Activated CD8-positive, alpha-beta memory T cell treated with anti-CD3 and anti-CD28 coated beads for 4 hours (primary cell): Measurements from ENCODE around the gene GRK3.
"Not testable (repeated sequence)": the region's sequence is repeated elsewhere in the genome, so short reads cannot be mapped to it uniquely, and the experiment has no call there.

Experiments
- DNase-seq, 2 donors: peaks; one replicate each; pipeline ENCODE4 v3.0.0-alpha.2; 2020; ENCODE audit warnings: low read depth in 2 of 2

Gene GRK3

DNA sequence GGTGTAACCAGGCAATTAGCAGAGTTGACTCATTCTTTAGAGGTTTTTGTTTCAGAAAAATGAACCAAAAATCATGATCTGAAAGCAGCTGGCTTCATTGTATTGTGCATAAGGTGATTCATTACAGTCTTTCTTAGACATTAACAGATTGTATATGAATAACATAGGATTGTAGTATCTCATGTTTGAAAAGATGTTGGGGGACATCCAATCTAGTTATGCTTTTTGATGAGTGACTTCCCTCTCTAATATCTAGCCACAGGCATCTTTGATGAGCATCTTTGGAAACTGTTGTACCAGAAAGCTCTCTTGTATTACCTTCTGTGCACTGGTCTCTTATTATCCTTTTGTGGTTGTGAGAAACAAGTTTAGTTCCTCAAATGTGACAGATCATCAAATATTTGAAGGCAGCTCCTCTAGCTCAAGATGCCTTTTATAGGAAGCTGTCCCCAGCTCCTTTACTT is 8.3 kb downstream of the GRK3 start:
- no peak for DNase-seq

DNA sequence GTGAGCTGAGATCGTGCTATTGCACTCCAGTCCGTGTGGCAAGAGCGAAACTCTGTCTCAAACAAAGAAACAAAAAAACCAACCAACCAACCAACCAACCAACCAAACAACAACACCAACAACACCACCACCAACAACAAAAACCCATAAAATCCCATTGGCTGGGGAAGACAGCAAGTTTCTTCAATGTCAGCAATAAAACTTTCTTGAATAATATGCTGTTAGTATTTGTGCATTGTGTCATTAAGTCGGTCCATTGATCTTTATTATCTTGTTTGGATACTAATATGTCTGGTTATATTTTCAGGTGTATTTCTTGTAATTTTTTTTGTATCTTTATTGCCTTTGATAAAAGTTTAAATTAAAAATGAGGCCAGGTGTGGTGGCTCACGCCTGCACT is 9.4 kb downstream of the GRK3 start:
- DNase-seq, result no peak

DNA sequence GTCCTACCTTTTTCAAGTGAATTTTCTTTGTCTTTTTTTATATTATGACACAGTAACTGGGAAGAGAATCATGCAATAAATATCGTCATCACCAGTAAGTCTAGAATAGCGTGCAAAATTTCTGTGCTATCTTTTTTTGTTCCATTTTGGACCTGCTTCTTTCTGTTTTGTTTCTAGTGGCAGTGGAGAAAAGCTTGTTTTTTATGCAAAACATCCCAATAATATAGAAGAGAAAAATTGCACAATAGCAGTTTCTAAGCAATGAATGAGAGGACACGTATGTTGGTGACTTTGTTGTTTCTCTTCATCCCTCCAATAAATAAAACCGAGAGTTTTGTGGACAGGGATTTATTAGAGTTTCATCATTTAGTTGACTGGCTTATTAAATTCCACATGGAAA is 10.3 kb downstream of the GRK3 start:
- DNase-seq, result no peak

DNA sequence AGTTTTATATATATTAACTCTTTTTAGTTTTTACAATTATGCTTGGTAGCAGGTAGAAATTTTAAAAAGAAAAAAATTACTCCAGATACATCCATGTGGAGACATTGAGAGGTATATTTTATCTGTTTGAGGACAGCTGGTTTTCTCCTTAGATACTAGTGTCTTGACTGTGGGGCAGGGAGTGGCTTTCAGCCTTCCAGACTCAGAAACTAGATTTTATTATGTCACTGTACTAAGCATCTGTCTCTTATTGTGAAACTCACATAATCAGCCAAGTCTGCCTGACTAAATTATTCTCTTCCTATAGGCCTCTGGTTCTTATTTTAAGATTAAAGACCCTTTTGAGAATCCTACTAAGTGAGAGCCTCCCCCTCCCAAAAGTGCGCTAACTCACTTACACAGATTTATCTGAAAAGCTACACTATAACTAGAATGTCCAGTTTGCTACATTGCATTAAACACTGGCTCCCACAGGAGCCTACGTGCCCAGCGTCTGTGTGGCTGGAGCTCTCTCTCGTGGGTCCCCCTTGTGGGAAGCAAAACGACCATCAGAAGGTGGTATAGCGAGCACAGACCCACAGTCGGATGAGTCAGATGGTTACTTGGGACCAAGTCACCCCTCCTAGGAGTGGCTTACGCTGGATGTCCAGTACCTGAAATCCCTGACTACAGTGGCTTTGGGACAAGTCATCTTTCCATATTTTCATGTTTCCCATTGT is 11.4 kb downstream of the GRK3 start:
- DNase-seq, result not testable (repeated sequence)

DNA sequence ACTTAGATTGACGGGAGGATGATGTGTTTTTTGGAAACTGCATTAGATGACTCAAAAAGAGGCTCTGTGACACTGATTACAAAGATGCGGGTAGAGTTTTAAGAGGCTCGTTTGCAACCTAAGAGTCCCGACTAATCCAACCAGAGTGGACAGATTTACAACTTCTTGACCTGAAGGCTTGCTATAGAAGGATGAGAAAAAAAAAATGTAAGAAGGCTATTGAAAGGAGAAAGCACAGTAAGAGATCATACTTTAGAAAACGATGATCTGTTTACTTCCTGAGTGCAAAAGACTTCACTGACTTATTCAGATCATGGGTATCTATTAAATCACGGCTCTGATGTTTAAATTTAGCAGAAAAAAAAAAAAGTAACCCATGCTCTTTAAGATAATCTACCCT is 17.0 kb downstream of the GRK3 start:
- DNase-seq, result not testable (repeated sequence)

DNA sequence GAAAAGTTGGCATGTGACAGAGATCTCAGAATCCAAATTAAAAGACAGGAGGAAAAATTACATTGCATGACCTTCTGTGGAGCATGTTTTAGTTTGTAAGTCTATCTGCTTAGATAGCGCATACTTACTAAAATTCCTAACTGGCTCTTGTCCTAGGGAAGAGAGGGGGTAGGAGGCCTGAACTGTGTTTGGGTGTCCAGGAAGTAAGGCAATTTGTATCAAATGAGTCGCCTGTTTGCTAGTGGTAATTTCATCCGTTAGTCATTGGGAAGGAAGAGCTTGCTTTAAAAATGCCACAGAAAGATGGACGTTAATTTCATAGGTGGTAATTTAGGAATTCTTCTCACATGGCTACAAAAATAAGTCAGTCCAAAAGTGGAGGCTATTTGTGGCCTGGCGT is 18.5 kb downstream of the GRK3 start:
- no peak for DNase-seq

DNA sequence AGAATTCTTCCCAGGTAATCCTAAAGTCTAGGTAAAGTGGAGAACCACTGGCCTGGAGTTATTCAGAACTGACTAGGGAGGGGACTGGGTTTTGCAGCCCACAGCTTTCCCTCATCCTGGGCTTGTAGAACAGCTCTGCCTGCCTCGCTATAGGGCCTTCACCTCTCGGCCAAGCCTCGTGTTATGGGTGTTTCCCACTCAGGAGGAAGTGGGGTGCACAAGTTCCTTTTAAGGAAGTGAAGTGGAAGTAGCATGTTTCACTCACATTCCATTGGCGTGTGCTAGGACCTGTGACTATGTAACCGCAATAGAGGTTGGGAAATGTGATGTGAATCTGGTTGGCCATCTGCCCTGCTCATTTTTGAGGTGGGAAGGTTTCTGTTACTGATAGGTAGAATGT is 20.5 kb downstream of the GRK3 start:
- not testable (repeated sequence) for DNase-seq

DNA sequence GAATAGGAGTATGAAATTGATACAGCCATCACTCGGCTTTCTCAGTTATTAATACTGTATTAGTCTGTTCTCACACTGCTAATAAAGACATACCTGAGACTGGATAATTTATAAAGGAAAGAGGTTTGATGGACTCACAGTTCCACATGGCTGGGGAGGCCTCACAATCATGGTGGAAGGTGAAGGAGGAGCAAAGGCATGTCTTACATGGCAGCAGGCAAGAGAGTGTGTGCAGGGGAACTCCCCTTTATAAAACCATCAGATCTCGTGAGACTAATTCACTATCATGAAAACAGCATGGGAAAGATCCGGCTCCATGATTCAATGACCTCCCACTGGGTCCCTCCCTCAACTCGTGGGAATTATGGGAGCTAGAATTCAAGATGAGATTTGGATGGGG is 25.2 kb downstream of the GRK3 start:
- not testable (repeated sequence) for DNase-seq

DNA sequence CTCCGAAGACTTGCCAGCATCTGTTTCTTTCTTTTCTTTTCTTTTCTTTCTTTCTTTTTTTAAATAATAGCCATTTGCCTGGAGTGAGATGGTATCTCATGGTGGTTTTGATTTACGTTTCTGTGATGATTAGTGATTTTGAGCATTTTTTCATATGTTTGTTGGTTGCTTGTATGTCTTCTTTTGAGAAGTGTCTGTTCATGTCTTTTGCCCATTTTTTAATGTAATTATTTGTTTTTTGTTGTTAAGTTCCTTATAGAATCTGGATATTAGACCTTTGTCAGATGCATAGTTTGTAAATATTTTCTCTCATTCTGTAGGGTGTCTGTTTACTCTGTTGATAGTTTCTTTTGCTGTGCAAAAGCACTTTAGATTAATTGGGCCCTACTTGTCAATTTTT is 28.8 kb downstream of the GRK3 start:
- not testable (repeated sequence) for DNase-seq

DNA sequence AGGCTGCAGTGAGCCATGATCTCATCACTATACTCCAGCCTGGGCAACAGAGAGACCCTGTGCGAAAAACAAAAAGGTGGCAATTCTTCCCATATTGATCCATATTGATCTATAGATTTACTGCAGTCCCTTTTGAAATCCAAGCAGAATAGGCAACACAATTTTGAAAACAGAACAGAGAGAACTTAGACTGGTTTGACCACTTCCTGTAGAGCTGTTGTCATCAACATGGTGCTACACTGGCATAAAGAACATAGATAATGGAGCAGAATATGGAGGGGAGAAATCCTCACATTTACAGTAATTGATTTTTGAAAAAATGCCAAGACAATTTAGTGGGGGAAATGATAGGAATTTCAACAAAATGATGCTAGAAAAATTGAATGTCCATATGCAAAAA is 34.1 kb downstream of the GRK3 start:
- DNase-seq, result no peak

DNA sequence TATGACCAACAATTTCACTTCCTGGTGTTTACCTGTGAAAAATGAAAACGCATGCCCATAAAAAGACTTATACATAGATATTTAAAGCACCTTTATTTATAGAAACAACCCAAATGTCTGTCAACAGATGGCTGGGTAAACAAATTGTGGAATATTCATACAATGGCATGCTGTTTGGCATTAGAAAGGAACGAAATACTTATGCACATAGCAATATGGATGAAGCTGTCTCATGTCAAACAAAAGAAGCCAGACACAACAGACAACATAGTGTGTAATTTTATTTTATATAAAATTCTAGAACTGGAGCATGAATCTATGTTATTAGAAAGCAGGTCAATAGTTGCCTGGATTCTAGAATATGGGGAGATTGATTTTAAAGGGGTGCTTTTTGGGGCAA is 38.0 kb downstream of the GRK3 start:
- no peak for DNase-seq

DNA sequence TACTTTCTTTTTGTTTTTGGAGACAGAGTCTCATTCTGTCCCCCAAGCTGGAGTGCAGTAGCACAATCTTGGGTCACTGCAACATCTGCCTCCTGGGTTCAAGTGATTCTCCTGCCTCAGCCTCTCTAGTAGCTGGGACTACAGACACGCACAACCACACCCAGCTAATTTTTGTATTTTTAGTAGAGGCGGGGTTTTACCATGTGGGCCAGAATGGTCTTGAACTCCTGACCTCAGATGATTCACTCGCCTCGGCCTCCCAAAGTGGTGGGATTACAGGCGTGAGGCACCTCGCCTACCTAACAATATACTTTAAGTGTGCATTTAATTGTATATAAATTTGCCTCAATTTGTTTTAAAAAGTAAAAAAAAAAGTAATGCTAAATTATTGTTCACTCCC is 38.4 kb downstream of the GRK3 start:
- DNase-seq, result no peak

DNA sequence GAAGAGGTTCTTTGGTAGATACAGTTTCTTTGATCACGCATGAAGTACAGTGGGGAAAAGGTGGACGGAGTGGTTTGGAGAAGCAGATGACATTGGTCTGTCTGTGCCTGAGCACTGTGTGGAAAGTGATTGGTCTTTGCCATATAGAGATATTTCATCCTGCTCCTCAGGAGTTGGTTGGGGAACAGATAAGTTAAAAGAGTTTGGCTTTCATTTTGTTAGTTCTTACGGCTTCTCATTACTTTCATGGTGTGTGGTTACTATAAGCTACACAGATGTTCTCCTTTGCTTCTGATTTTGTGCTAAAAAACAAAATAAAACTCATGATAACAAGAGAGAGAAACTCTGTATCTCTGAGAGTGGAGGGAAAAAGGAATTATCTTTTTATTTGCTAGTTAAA is 40.7 kb downstream of the GRK3 start:
- not testable (repeated sequence) for DNase-seq

DNA sequence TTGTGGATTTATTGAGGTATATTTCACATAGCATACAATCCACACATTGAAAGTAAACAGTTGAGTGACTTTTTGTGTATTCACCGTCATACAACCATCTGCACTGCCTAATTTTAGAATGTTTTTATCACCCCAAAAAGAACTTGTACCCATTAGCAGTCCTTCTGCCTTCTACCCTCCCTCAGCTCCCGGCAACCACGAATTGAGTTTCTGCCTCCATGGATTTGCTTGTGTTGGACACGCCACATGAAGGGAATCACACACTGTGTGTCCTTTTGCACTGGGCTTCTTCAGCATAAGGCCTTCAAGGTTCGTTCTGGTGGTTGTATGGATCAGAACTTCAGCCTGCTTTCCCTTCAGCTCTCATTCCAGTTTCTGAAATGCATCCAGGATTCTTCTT is 41.1 kb downstream of the GRK3 start:
- DNase-seq, result not testable (repeated sequence)

DNA sequence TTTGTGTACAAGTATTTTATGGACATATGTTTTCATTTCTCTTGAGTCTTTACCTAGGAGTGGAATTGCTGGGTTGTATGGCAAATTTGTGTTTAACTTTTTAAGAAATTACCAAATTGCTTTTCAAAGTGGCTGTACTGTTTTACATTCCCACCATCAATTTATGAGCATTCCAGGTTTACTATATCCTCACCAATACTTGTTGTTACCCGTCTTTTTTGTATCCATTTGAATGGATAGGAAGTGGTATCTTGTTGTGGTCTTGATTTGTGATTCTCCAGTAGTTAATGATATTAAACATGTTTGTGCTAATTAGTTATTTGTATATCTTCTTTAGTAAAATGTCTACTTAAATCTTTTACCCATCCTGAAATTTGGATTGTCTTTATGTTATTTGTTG is 46.8 kb downstream of the GRK3 start:
- DNase-seq, result not testable (repeated sequence)

DNA sequence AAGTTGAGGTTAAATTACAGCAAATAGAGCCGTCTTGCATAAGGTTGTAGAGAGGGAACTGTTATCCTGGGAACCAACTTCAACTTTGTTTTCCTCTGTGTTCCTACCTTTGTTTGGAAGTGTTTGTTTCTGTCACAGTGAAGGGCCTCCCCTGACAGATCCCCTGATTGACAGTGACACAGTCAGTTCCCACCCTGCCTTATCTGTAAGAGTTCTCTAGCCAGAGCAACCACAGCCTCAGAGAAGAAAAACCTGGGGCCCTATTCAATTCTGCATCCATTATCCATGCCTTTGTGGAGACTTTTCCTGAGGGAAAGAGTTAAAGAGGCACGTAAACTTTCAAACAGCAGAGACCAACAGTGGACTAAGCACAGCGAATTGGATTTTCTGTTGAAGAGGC is 48.7 kb downstream of the GRK3 start:
- not testable (repeated sequence) for DNase-seq

DNA sequence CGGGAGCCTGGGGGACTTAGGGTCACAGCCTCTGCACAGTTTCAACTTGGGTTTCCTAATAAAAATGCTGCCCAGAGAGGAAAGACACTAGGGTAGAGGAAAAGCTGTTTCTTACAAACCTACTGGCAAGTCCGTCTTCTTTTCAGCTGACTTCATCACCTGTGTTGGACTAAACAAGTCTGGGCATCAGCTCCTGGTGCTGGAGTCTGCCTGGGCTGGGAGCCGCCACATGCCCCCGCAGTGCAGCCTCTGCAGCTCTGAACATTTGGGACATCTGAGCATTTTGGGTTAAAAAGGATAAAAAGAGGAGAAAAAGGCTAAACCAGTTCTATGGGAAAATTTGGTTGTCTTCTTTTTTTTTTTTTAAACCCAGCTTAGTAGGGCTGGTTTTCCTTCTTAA is 49.1 kb downstream of the GRK3 start:
- DNase-seq, result not testable (repeated sequence)

DNA sequence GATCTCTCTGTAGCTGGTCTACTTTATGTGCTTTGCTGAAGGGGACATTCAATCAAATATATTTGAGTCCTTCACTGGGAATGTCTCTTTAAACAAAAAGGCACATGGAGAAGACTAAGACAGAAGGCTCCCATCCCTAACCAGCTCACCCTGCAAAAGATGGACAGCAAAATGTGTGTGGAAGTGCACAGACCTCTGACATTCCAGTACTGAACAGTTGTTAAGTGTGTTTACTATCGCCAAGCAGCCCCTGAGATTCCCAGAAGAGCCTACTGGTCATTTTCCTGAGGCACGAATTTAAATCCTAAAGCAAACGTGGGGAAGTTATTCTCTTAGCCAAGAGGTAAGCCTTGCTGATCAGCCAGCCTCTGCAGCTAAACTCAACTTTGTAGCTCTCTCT is 50.3 kb downstream of the GRK3 start:
- DNase-seq, result not testable (repeated sequence)

DNA sequence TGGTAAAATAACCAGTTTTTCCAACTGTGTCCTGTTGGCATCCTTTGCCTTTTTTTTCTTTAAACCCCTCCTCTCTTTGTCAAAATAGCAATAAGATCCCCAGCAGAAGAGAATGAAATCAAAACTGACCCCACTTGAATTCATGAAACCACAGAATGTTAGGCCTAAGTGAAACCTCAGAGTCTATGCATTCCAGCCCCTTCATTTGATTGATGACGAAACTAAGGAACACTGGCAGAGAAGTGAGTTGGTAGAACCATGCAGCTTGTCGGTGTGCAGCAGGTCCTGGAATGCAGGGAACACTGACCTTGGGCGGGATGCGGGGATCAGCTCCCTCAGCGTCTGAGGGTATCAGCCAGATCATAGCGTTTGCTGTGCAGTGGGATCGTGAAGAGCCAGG is 57.5 kb downstream of the GRK3 start:
- DNase-seq, result no peak

DNA sequence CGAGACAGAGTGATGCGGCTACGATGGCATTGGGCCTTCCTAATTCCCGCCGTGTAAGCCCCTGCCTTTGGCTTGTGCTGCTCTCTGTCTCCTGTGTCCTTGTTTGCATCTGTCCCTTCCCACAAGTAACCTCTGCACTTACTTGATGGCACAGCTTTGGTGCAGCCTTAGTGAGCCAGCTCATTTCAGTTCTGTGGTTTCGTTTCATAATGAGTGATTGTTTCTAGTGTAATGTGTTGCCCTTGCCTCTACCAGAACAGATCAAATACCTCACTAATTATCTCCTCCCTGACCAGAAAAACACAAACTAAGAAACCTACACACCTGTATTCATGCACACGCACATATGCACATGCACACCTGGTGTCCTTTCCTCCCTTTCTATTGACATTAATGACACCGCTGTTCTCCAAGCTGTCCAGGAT is 58.8 kb downstream of the GRK3 start:
- DNase-seq, result no peak

DNA sequence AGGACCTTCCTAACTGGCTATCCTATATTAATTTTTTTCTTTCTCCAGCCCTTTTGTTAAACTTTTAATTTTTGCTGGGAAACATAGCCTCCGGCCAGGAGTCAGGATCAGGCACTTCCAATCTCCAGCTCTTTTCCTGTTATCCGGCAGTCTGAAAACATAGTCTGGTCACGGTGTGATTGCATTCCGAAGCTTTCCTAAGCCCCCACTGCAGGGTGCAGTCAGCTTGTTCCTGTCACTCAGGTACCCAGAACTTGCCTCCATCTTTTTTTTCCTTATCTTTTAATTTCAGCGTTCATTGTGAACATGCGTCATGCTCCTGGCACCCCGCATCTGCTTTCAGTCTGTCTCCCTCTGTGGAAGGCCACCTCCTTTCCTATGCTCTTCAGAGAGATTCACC is 59.4 kb downstream of the GRK3 start:
- DNase-seq, result no peak

DNA sequence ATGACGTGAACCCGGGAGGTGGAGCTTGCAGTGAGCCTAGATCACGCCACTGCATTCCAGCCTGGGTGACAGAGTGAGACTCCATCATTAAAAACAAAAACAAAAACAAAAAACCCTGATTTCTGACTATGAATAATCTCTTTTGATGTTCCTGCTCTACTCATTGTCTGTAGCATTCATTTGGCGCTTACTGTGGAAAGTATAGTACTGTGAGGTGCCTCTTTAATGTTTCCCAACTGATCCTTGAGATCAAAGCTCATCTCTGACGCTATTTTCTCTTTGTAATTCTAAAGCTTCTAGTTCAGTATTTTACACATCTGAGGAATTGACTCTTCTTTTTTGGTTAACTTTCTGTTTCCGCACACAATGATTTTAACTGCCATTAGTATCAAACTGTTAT is 60.0 kb downstream of the GRK3 start:
- no peak for DNase-seq

DNA sequence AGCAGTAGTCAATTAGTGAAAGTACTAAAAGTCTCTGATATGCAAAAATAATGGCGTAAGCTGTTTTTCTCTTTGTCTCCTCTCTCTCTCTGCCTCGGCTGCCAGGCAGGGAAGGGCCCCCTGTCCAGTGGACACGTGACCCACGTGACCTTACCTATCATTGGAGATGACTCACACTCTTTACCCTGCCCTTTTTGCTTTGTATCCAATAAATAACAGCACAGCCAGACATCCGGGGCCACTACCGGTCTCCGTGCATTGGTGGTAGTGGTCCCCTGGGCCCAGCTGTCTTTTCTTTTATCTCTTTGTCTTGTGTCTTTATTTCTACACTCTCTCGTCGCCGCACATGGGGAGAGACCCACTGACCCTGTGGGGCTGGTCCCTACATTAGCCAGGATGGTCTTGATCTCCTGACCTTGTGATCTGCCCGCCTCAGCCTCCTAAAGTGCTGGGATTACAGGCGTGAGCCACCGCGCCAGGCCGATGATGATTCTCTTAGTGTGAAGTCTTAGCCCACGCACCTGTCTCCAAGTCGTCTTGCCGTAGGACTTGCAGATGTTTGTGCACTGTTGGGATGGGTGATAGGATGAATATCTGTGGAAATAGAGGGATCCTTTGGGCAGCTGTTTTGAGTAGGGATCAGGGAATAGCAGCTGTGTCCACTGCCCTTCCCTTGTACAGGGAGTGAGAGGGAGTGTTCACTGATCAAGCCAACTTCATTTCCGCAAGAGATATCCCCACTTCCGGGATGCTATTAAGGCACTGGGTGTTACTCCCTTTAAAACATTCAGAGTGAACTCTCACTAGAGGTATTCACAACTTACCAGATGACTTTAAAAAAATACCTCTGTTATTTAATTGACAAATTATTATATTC is 61.5 kb downstream of the GRK3 start:
- not testable (repeated sequence) for DNase-seq
